Activated naive CD8-positive, alpha-beta T cell treated with anti-CD3 and anti-CD28 coated beads, Interleukin-2, amount 50 U/mL, for 16 hours (primary cell): ENCODE results near the gene UNK.

ENCODE experiments used
- DNase-seq: peaks from one replicate; pipeline ENCODE4 v3.0.0-alpha.2; 2020; ENCODE audit warnings: low read depth, low spot score

UNK gene

GRCh38 chr17:75820094-75821080 is 35.8 kb downstream of the UNK start:
- no peak for DNase-seq

DNA sequence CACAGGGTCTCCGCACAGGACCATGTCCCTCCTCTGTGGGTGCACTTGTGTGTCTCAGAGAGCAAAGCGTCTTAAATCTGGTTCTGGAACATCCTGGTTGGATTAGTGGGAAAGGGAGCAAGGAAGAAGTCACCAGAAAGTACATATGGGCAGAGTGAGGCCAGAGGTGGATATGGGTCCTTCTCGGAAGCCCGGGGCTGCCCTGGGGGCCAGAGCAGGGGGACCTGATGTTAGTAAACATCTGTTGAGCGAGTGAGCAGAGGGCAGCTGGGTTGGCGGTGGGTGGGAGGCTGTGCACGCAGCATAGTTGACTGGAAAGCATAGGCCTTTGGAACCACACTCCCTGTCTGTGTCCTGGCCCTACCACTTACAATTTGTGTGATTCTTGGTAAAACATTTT is 36.9 kb downstream of the UNK start:
- DNase-seq = no peak

GRCh38 chr17:75822119-75822799 is 37.7 kb downstream of the UNK start:
- DNase-seq = no peak

- no peak for DNase-seq
Observed at GRCh38 chr17:75822800-75823166, 38.2 kb downstream of the UNK start.

DNA sequence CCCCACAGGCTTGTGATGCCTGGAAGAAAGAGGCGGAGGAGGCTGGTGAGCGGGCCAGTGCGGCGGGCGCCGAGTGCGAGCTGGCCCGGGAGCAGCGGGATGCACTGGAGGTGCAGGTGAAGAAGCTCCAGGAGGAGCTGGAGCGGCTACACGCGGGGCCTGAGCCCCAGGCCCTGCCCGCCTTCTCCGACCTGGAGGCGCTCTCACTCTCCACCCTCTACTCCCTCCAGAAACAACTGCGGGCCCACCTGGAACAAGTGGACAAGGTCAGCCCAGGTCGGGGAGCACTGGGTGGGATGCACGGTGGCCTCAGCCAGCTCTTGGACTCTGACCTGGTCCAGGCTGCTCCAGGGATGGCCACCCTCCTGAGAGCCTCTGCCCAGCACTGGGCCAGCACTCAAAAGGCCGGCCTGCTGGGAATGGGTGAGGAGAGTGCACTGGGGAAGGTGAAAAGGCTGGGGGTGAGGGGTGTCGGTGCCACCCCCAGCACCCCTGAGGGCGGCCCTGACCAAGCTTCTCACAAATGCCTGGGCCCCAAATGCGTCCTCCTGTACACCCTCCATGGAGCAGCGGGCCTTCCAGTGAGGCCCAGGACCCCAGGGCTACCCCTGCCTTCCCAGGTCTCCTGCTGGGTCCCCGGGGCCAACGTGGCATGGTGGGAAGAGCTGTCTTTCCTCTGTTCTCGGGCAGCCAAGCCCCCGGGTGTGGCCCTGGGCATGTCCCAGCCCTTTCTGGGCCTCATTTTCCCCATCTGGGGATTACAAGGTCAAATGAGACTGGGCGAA is 38.8 kb downstream of the UNK start:
- DNase-seq = no peak

- no peak for DNase-seq
Observed at GRCh38 chr17:75824050-75824552, 39.5 kb downstream of the UNK start.

DNA sequence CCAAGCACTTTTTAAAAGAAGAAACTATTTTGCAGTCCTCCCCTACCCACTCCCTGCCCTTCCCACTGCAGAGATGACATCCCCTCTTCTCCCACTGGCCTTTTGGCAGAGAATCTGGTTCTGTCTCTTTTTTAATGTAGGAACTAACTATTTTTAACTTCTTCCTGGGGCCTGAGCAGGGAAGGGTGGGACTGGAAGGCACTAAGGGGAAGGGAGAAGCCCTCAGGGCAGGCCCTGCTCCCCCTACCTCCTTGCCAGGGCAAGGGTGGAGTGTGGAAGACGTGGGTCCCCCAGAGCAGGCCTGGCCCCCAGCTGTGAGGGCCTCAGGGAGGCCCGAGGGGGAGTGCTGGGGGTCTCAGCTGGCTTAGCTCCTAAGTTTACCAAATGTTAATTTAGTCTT is 40.1 kb downstream of the UNK start:
- no peak for DNase-seq

GRCh38 chr17:75825149-75825552 is 40.5 kb downstream of the UNK start:
- DNase-seq = no peak

DNA sequence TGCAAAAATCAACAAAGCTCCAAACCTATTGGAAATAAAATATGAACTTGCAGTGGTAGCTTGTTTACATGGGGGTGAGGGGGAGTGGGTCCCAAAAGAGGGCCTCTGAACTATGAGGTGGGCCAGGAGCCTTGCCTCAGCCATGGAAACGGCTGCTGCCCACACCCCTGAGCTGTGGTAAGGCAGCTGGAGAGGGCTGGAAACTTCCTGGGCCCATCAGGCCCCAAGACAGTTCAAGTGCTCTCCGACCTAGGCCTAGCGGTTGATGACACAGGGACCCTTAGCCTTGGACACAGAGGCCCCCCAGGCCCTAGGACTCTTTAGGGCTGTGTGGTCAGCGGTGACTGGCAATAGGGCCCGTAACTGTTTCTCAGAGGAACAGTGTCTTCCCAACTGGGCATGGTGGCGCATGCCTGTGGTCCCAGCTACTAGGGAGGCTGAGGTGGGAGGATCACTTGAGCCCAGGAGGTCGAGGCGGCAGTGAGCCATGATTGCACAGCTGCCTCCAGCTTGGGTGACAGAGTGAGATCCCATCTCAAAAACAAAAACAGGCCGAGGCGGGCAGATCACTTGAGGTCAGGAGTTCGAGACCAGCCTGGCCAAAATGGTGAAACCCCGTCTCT is 41.3 kb downstream of the UNK start:
- DNase-seq = no peak

DNA sequence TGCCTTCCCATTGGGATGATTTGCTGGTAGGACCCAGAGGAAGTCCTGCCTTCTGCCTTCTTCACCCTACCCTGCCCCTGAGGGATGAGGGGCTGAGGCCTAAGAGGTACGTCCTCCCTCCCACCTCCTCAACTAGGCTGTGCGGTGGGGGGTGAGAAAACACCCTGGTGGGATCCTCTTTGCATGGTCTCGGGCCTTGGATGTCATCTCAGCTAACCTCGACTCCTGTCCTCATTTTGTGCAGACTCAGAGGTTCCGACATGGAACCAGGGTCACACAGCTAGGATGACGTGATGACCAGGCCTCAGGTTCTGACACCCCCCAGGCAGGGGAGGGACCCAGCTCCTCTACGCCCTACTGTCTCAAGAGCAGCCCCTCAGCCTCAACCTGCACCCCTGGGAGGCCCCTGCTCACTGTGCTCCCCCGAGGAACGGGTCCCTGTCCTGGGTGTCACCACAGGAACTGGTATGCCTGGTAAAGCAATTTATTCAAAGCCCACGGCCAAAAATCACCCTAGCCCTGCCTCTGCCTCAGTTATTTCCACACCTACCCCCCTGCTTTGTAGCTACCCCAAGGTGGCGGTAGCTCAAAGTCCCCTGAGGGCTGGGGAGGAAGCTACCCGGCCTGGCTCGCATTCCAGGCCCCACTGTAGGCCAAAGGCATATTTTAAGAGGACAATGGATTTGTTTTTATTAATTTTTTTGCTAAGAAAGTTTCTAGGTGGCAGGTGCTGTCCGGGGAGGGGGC is 42.1 kb downstream of the UNK start:
- no peak for DNase-seq

DNA sequence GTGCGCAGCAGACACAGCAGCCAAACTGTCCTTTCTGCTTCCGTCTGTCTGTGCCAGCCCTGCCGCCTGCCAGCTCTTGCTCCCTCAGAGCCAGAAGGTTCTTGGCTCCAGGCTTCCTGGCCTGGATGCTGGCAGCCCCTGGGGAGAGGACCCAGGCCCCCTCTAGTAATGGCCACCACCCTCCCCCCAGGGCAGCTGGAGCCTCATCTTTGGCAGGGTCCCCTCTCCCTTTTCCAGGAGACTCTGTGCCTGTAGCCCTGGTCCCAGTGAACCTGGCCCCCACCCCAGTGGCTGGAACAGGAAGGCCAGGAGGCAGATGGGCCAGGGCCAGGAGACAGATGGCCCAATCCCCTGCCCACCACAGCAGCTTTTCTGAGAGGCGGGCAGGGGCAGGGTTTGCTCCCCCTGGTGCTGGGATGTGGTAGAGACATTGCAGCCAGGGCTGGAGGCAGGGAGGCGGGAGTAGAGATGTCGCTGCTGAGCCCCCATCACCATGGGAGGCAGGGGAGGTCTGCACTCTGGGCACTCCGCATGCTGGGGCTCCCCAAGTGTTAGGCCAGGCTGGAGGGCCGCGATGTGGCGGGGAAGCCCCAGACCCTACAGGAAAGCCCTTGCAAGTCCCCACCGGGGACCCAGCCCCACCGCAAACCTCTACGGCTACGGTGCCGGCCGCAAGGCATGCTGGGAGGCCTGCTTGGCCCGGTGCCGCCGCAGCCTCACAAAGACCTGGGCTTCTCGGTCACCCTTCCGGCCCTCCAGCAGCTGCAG is 42.9 kb downstream of the UNK start:
- DNase-seq = no peak

GRCh38 chr17:75828076-75828400 is 43.4 kb downstream of the UNK start:
- DNase-seq = no peak

- DNase-seq = no peak
Observed at GRCh38 chr17:75828741-75829140, 44.1 kb downstream of the UNK start.

- DNase-seq = no peak
Observed at GRCh38 chr17:75829747-75830146, 45.1 kb downstream of the UNK start.

- no peak for DNase-seq
Observed at GRCh38 chr17:75830164-75831031, 45.8 kb downstream of the UNK start.

DNA sequence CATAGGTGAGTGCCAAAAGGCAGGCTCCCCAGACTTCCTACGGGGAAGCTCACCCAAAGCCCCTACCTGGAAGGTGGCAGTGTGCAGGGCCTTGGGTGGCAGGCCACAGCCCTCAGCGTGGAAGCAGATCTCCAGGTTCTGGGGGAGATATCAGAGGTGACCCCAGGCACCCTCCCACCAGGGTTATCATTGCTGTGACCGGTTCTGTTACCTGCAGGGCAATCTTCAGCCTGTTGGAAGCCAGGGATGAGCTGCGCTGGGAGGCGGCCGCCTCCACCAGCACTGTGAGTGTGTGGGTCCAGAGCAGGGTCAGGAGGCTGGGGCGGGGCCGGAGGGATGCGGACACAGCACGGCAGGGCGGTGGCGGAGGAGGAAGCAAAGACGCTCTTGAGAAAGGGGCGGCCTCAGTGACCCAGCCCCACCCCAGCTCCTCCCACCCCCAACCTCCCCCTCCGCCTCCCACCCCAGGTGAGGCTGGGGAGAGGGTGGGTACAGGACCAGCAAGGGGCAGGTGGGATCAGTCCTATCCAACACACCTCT is 46.5 kb downstream of the UNK start:
- no peak for DNase-seq

- no peak for DNase-seq
Observed at GRCh38 chr17:75832164-75832651, 47.6 kb downstream of the UNK start.

- DNase-seq = no peak
Observed at GRCh38 chr17:75832652-75833400, 48.2 kb downstream of the UNK start.
